ENCODE results near the gene EPS8L2. TPM values are rescaled to one million over a fixed set of nuclear protein-coding genes. Genes with fewer than 3 reads are reported as not detected.

The EPS8L2 gene
- 126 and 167 TPM in 2 replicates for total RNA-seq

DNA sequence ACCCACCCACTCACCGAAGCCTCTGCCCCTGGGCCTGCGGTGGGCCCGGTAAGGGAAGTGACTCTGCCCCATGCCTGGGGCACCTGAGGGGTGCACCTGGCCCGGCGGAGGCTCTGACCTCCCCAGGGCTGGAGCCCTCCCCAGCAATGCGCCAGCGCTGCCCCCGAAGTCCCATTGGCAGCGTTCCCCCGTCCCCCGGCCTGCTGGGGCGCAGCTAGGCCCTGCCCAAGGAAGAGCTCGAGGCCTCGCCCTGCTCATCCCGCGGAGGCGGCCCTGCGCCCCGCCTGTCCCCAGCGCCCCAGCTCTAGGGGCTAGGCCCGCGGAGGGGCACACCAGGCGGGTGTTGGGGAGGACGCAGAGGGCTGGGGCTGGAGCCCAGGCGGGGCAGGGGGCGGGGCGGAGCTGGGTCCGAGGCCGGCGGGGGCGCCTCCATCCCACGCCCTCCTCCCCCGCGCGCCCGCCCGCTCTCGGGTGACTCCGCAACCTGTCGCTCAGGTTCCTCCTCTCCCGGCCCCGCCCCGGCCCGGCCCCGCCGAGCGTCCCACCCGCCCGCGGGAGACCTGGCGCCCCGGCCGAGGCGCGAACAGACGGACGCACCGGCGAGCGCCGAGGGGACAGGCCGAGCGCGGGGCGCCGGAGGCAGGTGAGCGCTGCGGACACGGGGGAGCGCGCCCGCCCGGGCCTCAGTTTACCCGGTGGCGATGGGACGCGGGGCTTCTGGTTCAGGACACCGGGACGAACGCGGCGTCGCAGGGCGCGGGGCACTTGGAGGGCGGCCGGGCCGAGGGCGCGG lies at the start of gene EPS8L2:
Gene EPS8L2 (plus strand): TSS at position 586 of the 793 bp plus-strand sequence. CDS start 3,177 bp downstream, outside the sequence.

DNA sequence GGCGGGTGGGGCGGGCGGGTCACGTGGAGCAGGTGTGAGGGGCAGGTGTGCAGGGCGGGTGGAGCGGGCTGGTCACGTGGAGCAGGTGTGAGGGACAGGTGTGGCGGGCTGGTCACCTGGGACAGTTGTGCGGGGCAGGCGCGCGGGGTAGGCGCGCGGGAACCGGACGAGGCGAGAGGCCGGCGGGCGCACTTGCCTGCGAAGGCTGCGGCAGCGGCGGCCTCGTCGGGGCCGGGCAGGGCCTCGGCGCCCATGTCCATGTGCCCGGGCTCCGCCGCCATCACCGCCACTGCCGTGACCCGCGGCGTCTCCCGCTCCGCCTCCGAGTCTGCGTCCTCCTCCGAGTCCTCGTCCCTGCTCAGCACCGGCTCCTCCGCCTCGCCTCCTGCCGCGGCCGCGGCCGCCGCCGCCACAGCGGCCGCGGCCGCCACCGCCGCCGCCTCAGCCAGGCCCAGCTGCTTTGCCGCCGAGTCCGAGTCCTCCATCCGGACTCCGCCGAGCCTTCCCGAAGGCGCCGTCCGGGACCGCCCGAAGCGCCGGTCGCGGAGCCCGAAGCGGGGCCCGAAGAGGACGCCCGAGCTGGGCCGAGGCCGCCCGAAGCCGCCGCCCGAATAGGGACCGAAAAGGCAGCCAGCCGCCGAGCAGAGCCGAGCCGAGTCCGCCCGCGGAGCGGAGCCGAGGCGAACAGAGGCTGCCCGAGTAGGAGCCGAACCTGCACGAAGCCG lies 11.3 kb upstream of the EPS8L2 start, which contains the start of gene DEAF1:
Gene DEAF1 (minus strand): TSS at position 660 of the 725 bp plus-strand sequence. CDS start 175 bp downstream, at position 485.

DNA sequence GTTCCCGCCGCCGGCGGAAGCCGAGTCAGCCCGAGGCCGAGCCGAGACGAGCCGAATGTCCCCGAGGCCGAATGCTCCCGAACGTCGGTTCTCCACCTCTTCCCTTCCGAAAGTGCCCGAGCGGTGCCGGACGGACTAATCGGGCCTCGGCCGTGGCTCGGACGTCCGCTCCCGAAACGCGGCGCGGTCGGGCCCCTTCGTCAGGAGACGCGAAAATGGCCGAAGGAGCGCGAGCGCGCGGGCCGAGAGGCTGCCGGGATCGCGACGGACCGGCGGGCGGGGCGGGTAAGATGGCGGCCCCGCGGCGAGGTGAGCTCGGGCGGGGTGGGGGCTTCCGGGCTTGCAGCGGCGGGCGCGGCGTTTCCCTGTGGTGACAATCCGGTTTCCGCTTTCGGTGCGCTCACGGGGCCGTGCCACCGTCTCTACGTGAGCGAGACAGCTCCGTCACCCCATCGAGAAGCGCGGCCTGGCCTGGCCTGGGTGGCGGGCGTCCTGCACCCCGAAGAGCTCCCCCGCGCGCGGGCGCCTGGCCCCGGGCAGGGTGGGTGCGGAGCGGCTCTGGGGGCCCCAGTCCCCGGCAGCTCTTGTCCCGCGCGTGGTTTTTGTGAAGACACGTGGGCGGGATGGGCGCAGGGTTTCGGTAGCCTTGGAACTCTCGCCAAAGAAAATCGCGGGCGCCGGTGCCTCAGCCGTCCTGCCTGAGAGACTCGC lies 10.3 kb upstream of the EPS8L2 start, which contains the start of gene TMEM80:
Gene TMEM80 (plus strand): TSS at position 279 of the 711 bp plus-strand sequence. CDS start 12 bp downstream, at position 291.

DNA sequence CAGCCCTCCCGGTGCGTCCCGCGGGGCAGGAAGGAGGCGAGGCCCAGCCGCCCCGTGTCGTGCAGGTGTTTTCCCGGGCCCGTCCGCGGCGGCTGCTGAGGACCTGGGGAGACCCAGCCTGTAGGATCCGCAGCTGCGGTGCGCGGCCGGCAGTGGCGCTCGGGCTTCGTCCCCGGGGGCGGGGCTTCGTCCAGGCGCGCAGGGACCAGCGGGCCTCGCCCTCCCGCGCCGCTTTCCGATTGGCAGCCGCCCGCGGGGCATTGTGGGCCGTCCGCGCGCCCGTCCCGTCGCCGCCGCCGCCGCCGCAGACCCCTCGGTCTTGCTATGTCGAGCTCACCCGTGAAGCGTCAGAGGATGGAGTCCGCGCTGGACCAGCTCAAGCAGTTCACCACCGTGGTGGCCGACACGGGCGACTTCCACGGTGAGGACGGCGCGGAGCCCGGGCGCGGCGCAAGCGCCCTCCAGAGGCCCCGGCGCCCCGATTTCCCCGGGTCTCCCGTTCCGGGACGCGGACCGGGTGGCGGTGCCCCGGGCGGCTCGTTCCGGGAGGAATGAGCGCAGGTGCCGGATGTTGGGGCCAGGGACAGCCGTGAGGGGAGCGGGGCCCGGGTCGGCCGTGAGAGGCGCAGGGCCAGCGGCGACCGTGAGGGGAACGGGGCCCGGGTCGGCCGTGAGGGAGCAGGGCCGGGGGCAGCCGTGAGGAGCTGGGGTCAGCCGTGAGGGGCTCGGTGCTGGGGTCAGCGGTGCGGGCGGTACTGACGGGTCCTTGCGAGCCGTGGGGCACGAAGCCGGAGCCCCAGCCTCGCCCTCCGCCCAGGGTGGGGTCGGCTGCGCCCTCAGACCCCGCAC lies 41.4 kb downstream of the EPS8L2 start, which contains the start of gene TALDO1:
Gene TALDO1 (plus strand): TSS at position 307 of the 849 bp plus-strand sequence. CDS start 18 bp downstream, at position 325.

Other genes starting within 250 kb of the EPS8L2 start
- gene RNH1, start 199.0 kb upstream of the EPS8L2 start, total RNA-seq: 339 and 399 TPM in 2 replicates
- 99.5 and 124 TPM in 2 replicates for gene HRAS, start 170.7 kb upstream of the EPS8L2 start, total RNA-seq
- gene LRRC56, start 168.7 kb upstream of the EPS8L2 start, total RNA-seq: 0.34 and 1.4 TPM in 2 replicates
- 1.0 and 2.0 TPM in 2 replicates for gene LMNTD2, start 145.5 kb upstream of the EPS8L2 start, total RNA-seq
- gene RASSF7, start 145.3 kb upstream of the EPS8L2 start, total RNA-seq: 18.7 and 29.0 TPM in 2 replicates
- 26.3 and 37.4 TPM in 2 replicates for gene PHRF1, start 129.8 kb upstream of the EPS8L2 start, total RNA-seq
- gene IRF7, start 90.3 kb upstream of the EPS8L2 start, total RNA-seq: 7.8 and 39.3 TPM in 2 replicates
- not detected in 2 replicates for gene CDHR5, start 81.3 kb upstream of the EPS8L2 start, total RNA-seq
- not detected in 2 replicates for gene SCT, start 79.0 kb upstream of the EPS8L2 start, total RNA-seq
- 0.07 TPM in 1 of 2 replicates, not detected in the other for gene DRD4, start 69.0 kb upstream of the EPS8L2 start, total RNA-seq
- 28.4 and 36.0 TPM in 2 replicates for gene DEAF1, start 11.0 kb upstream of the EPS8L2 start, total RNA-seq
- gene TMEM80, start 10.4 kb upstream of the EPS8L2 start, total RNA-seq: 16.4 and 21.9 TPM in 2 replicates
- 199 and 220 TPM in 2 replicates for gene TALDO1, start 41.2 kb downstream of the EPS8L2 start, total RNA-seq
- gene GATD1, start 71.3 kb downstream of the EPS8L2 start, total RNA-seq: 20.8 and 30.3 TPM in 2 replicates
- gene CEND1, start 83.9 kb downstream of the EPS8L2 start, total RNA-seq: not detected in 2 replicates
- 6.2 and 20.9 TPM in 2 replicates for gene SLC25A22, start 92.0 kb downstream of the EPS8L2 start, total RNA-seq
- 6.2 and 8.1 TPM in 2 replicates for gene PIDD1, start 99.0 kb downstream of the EPS8L2 start, total RNA-seq
- 259 and 293 TPM in 2 replicates for gene RPLP2, start 103.7 kb downstream of the EPS8L2 start, total RNA-seq
- gene PNPLA2, start 112.7 kb downstream of the EPS8L2 start, total RNA-seq: 20.5 and 21.2 TPM in 2 replicates
- gene CRACR2B, start 121.7 kb downstream of the EPS8L2 start, total RNA-seq: 0.34 and 1.00 TPM in 2 replicates
- 166 and 396 TPM in 2 replicates for gene CD151, start 126.7 kb downstream of the EPS8L2 start, total RNA-seq
- gene POLR2L, start 136.3 kb downstream of the EPS8L2 start, total RNA-seq: 25.6 and 55.0 TPM in 2 replicates
- 21.7 and 32.5 TPM in 2 replicates for gene TSPAN4, start 136.6 kb downstream of the EPS8L2 start, total RNA-seq
- 44.4 and 76.5 TPM in 2 replicates for gene CHID1, start 204.6 kb downstream of the EPS8L2 start, total RNA-seq
- gene AP2A2, start 219.6 kb downstream of the EPS8L2 start, total RNA-seq: 17.1 and 40.4 TPM in 2 replicates